B cell (primary cell): ENCODE data around the gene CASKIN1. TPM values are rescaled to one million over a fixed set of nuclear protein-coding genes. Genes with fewer than 3 reads are reported as not detected.

Source experiments
- ATAC-seq: fragments of 200-7000 bp; cut with Tn5 transposase; one replicate; pipeline ENCODE4 v1.10.0; 2021; ENCODE audit warnings: low read depth, mild to moderate bottlenecking, moderate number of reproducible peaks, moderate library complexity
- CTCF ChIA-PET: fragments of 350-600 bp; sonication (Branson Sonifier 250); formaldehyde crosslinking; loops from one replicate; lab custom pipeline; 2021; ENCODE audit warnings: antibody characterized with exemption, inconsistent platforms; lab: Charles Lee
- POLR2A ChIA-PET: fragments of 350-600 bp; sonication (Branson Sonifier 250); formaldehyde crosslinking; loops from one replicate; lab custom pipeline; 2021; ENCODE audit warnings: antibody characterized with exemption; lab: Charles Lee
- DNase-seq: peaks from one replicate; pipeline ENCODE4 v3.0.0; 2013
- H2AFZ ChIP-seq: 2 replicates; pipeline ENCODE4 v1.6.1; 2012; ENCODE audit warnings: mild to moderate bottlenecking, low read depth, low read length; ENCODE audit not compliant: insufficient read depth, poor library complexity, severe bottlenecking
- H3K27ac ChIP-seq, 2 donors: 1 replicate in 1 of 2; 2 replicates in 1 of 2; pipeline ENCODE4 v1.5.1; 2012 to 2013; ENCODE audit warnings: low read length in 2 of 2, mild to moderate bottlenecking in 2 of 2, moderate library complexity in 1 of 2
- H3K27me3 ChIP-seq, 4 experiments: fragments of 200-600 bp in 1 of 4; sonication (generic) in 1 of 4; replicated peaks in 1 of 4; 1 replicate in 2 of 4; 2 replicates in 2 of 4; pipeline versions ENCODE4 v1.6.1 to v1.7.0; 2013 to 2016; ENCODE audit warnings: low read length in 3 of 4, mild to moderate bottlenecking in 2 of 4, mixed read lengths in 1 of 4, moderate library complexity in 1 of 4; ENCODE audit not compliant: insufficient read depth in 4 of 4, control insufficient read depth in 3 of 4; ENCODE audit errors: control extremely low read depth in 1 of 4
- H3K36me3 ChIP-seq, 2 experiments: replicated peaks in 1 of 2; 1 replicate in 1 of 2; 2 replicates in 1 of 2; pipeline versions ENCODE4 v1.6.1 to v1.7.1; 2013; ENCODE audit warnings: low read length in 1 of 2; ENCODE audit not compliant: insufficient read depth in 2 of 2, control insufficient read depth in 1 of 2; ENCODE audit errors: control extremely low read depth in 1 of 2, extremely low read depth in 1 of 2
- H3K4me1 ChIP-seq, 2 donors: fragments of 200-600 bp in 1 of 2; sonication (generic) in 1 of 2; 1 replicate in 1 of 2; 2 replicates in 1 of 2; pipeline versions ENCODE4 v1.5.1 to v1.6.1; 2013 to 2017; ENCODE audit warnings: low read length in 2 of 2; ENCODE audit not compliant: control insufficient read depth in 2 of 2, insufficient read depth in 2 of 2
- H3K4me2 ChIP-seq: replicated peaks from 2 replicates; pipeline ENCODE3; 2012; ENCODE audit warnings: mild to moderate bottlenecking, low read depth, low read length; ENCODE audit not compliant: poor library complexity, severe bottlenecking
- H3K4me3 ChIP-seq, 5 experiments: fragments of 200-600 bp in 1 of 5; sonication (generic) in 1 of 5; 1 replicate in 3 of 5; 2 replicates in 2 of 5; pipeline versions ENCODE4 v1.5.1 to v1.7.0; 2011 to 2016; ENCODE audit warnings: low read length in 4 of 5, mild to moderate bottlenecking in 4 of 5, low read depth in 2 of 5, control low read depth in 1 of 5, moderate library complexity in 1 of 5; ENCODE audit not compliant: insufficient read depth in 1 of 5; ENCODE audit errors: control extremely low read depth in 1 of 5, extremely low read depth in 1 of 5
- H3K79me2 ChIP-seq: fragments of 200-600 bp; sonication (generic); one replicate; pipeline ENCODE4 v1.6.0; 2016; ENCODE audit warnings: low read length; ENCODE audit not compliant: control insufficient read depth, insufficient read depth
- H3K9ac ChIP-seq: fragments of 200-600 bp; sonication (generic); 2 replicates; pipeline ENCODE4 v1.6.1; 2017; ENCODE audit warnings: mild to moderate bottlenecking, low read length, moderate library complexity
- H3K9me3 ChIP-seq, 3 donors: one replicate each; pipeline versions ENCODE4 v1.6.1 to v1.7.1; 2013; ENCODE audit warnings: low read length in 2 of 3; ENCODE audit not compliant: control insufficient read depth in 2 of 3, insufficient read depth in 1 of 3; ENCODE audit errors: control extremely low read depth in 1 of 3
- H4K20me1 ChIP-seq: 2 replicates; pipeline ENCODE4 v1.6.0; 2012; ENCODE audit warnings: mild to moderate bottlenecking, low read length; ENCODE audit not compliant: insufficient read depth, control insufficient read depth, poor library complexity, severe bottlenecking
- H3K27ac Mint-ChIP-seq: one replicate; pipeline ENCODE4 v1.8.0; 2021; ENCODE audit warnings: mixed read lengths
- H3K27me3 Mint-ChIP-seq: one replicate; pipeline ENCODE4 v1.8.0; 2021; ENCODE audit warnings: mixed read lengths
- H3K4me1 Mint-ChIP-seq: one replicate; pipeline ENCODE4 v1.8.0; 2021; ENCODE audit warnings: mixed read lengths
- H3K4me3 Mint-ChIP-seq: one replicate; pipeline ENCODE4 v1.8.0; 2021; ENCODE audit warnings: mixed read lengths
- H3K9me3 Mint-ChIP-seq: one replicate; pipeline ENCODE4 v1.8.0; 2022; ENCODE audit warnings: mixed read lengths; ENCODE audit not compliant: insufficient read depth
- EZH2 ChIP-seq: IDR thresholded peaks from 2 replicates; pipeline ENCODE4 v1.6.1; 2012; ENCODE audit warnings: borderline replicate concordance, low read depth, mild to moderate bottlenecking, moderate library complexity, low read length; ENCODE audit not compliant: insufficient read depth, poor library complexity, severe bottlenecking
- WGBS: methylation state at CpG from one replicate; pipeline ENCODE4 v1.1.5; 2013; ENCODE audit warnings: missing lambda C conversion rate; ENCODE audit not compliant: insufficient coverage; 5-methylcytosine and 5-hydroxymethylcytosine counted together
- intact Hi-C: fragments of 100-400 bp; cut with micrococcal nuclease; formaldehyde crosslinking; loops from one replicate; pipeline ENCODE4 v1.10.0; 2022
- polyA plus RNA-seq: library from polyadenylated mRNA; depleted of rRNA; stranded (reverse); fragments of >200 nt; gene quantifications from 2 replicates; pipeline ENCODE4 v1.2.3, GENCODE V29; 2012
- total RNA-seq, 2 donors: library from RNA; stranded (reverse); fragments of 120-200 nt in 1 of 2; gene quantifications; 1 replicate in 1 of 2; 2 replicates in 1 of 2; pipeline versions ENCODE4 v1.2.3 to v1.2.4, GENCODE V29; 2013 to 2022
- TF ChIP-seq, protein P1 (sequence below): fragments of 200-600 bp; IDR thresholded peaks from one replicate; pipeline ENCODE4 v1.8.0; 2022; ENCODE audit warnings: antibody characterized with exemption, mild to moderate bottlenecking

Gene CASKIN1
- total and polyA plus RNA-seq, 2 donors (not counting 1 experiment from before 2014, with no cell fraction given), result 0.01 TPM; not detected in 1

GRCh38 chr16:2208772-2209171, 12.4 kb upstream of the CASKIN1 start:
- intact Hi-C loops, result no loop called here
- POLR2A ChIA-PET, result interaction anchor here (0.5 kb wide), 1 partner anchor 8 kb away, joined by 5 read pairs; no protein-coding TSS in a partner anchor
- H3K36me3 ChIP-seq, result peaks cover 0 to 37% of the 10 kb centered on the region in 2 experiments

GRCh38 chr16:2208308-2208707, 11.9 kb upstream of the CASKIN1 start:
- H3K4me1 Mint-ChIP-seq, result peaks cover 30% of the 10 kb centered on the region
- CTCF ChIA-PET, result interaction anchor here (0.5 kb wide), 1 partner anchor 302 kb away, joined by 3 read pairs; no protein-coding TSS in a partner anchor
- no peak for ATAC-seq
- no peak overlapping the region for H3K27ac Mint-ChIP-seq
- no peak overlapping the region for H3K4me3 Mint-ChIP-seq
- no peaks in the 10 kb centered on the region for H3K27me3 Mint-ChIP-seq
- WGBS, result 97% methylated on average over 23 of the region's 23 CpGs
- Histone ChIP-seq H3K4me1 (peaks cover 16 to 27% of the 10 kb centered on the region in 2 donors), H3K27me3 (no peaks in the 10 kb centered on the region), H2AFZ (no peak overlapping the region), H3K9ac (no peak overlapping the region), H3K4me2 (no peak overlapping the region), H3K4me3 (no peak overlapping the region), H3K79me2 (peaks cover 24% of the 10 kb centered on the region), H3K36me3 (peaks cover 0 to 37% of the 10 kb centered on the region in 2 experiments), H4K20me1 (peaks cover 10% of the 10 kb centered on the region), H3K9me3 (no peaks in the 10 kb centered on the region), H3K27ac (no peak overlapping the region)
- DNase-seq, result no peak
- no peaks in the 10 kb centered on the region for H3K9me3 Mint-ChIP-seq
- intact Hi-C loops, result no loop called here
- TF ChIP-seq, protein P1, sequence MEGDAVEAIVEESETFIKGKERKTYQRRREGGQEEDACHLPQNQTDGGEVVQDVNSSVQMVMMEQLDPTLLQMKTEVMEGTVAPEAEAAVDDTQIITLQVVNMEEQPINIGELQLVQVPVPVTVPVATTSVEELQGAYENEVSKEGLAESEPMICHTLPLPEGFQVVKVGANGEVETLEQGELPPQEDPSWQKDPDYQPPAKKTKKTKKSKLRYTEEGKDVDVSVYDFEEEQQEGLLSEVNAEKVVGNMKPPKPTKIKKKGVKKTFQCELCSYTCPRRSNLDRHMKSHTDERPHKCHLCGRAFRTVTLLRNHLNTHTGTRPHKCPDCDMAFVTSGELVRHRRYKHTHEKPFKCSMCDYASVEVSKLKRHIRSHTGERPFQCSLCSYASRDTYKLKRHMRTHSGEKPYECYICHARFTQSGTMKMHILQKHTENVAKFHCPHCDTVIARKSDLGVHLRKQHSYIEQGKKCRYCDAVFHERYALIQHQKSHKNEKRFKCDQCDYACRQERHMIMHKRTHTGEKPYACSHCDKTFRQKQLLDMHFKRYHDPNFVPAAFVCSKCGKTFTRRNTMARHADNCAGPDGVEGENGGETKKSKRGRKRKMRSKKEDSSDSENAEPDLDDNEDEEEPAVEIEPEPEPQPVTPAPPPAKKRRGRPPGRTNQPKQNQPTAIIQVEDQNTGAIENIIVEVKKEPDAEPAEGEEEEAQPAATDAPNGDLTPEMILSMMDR, result no peak
- POLR2A ChIA-PET, result interaction anchor here (0.6 kb wide), 1 partner anchor 12 kb away, joined by 6 read pairs; no protein-coding TSS in a partner anchor

More at GRCh38 chr16:2208772-2209171, 12.4 kb upstream of the CASKIN1 start:
- WGBS, result 94% methylated on average over 9 of the region's 9 CpGs
- peaks cover 21 to 32% of the 10 kb centered on the region in 2 donors for H3K4me1 ChIP-seq
- no peaks in the 10 kb centered on the region for H3K9me3 ChIP-seq
- Mint-ChIP-seq H3K4me1 (peaks cover 34% of the 10 kb centered on the region), H3K4me3 (no peak overlapping the region), H3K27me3 (no peaks in the 10 kb centered on the region), H3K27ac (peak overlapping the region; percentile 32), H3K9me3 (no peaks in the 10 kb centered on the region)
- no peaks in the 10 kb centered on the region for H3K27me3 ChIP-seq
- peaks cover 11% of the 10 kb centered on the region for H4K20me1 ChIP-seq
- H2AFZ ChIP-seq, result no peak overlapping the region
- H3K27ac ChIP-seq, result no peak overlapping the region
- H3K4me2 ChIP-seq, result no peak overlapping the region
- TF ChIP-seq, protein P1, result no peak
- TF ChIP-seq EZH2, result no peak
- H3K9ac ChIP-seq, result no peak overlapping the region
- H3K79me2 ChIP-seq, result peaks cover 25% of the 10 kb centered on the region
- no peak overlapping the region for H3K4me3 ChIP-seq
- CTCF ChIA-PET, result interaction anchor here (0.5 kb wide), 1 partner anchor 302 kb away, joined by 3 read pairs; no protein-coding TSS in a partner anchor
- DNase-seq (no peak), ATAC-seq (no peak)
